ENCODE data around the gene SLC7A8. TPM values are rescaled to one million over a fixed set of nuclear protein-coding genes. Genes with fewer than 3 reads are reported as not detected.

Gene SLC7A8
- total and polyA plus RNA-seq, 2 donors (not counting 1 experiment from before 2014, with no cell fraction given): 0.25 to 1.1 TPM

DNA sequence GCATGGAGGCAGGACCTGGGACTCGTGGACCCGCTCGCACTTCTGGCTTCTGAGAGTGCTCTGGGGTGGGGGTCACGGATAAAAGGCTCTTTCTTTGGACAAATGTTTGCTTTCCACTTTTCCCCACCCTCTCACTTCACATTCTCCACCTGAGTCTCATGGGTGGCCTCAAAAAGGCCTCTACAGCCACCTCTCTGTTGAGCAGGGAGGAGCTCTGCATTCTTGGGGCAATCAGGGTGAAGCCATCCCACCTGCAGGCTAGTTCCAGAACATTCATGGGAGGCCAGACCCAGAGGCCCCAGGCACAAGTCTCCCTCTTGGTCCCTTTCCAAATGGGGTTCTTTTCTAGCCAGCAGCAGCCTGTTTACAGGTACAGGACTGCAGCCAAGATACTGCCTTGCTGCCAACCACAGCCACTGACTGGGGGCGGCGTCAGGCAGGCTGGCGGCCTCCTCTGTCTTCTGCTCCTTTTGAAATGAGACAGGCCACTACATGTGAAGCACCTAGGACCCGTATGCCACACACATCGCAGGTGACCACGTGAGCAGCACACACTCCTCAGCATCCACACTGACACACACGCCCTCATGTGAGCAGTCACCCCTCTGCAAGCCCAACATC lies 46.2 kb downstream of the SLC7A8 start:
- no peak for ATAC-seq (ENCODE audit: low read depth)
- WGBS (ENCODE audit: insufficient coverage): 86% methylated on average over 7 of the region's 11 CpGs
- Histone ChIP-seq H3K27me3 (replicated peaks in 1 of 4; ENCODE audit: control extremely low read depth in 1 of 4, control insufficient read depth in 3 of 4, insufficient read depth in 4 of 4, low read length in 3 of 4) (no peaks in the 10 kb centered on the region), H3K4me1 (ENCODE audit: control insufficient read depth in 2 of 2, insufficient read depth in 2 of 2, low read length in 2 of 2) (no peaks in the 10 kb centered on the region), H3K9ac (ENCODE audit: low read length) (no peak overlapping the region), H3K9me3 (ENCODE audit: control extremely low read depth in 1 of 3, control insufficient read depth in 2 of 3, insufficient read depth in 1 of 3, low read length in 2 of 3) (no peaks in the 10 kb centered on the region), H4K20me1 (ENCODE audit: control insufficient read depth, insufficient read depth, low read length, poor library complexity, severe bottlenecking) (no peaks in the 10 kb centered on the region), H3K4me2 (replicated peaks; ENCODE audit: low read depth, low read length, poor library complexity, severe bottlenecking) (no peak overlapping the region), H3K27ac (ENCODE audit: low read length in 2 of 2) (no peak overlapping the region), H2AFZ (ENCODE audit: insufficient read depth, low read depth, low read length, poor library complexity, severe bottlenecking) (no peak overlapping the region), H3K4me3 (ENCODE audit: control extremely low read depth in 1 of 5, extremely low read depth in 1 of 5, insufficient read depth in 1 of 5, low read depth in 2 of 5, low read length in 4 of 5) (no peak overlapping the region), H3K79me2 (ENCODE audit: control insufficient read depth, insufficient read depth, low read length) (no peaks in the 10 kb centered on the region), H3K36me3 (replicated peaks in 1 of 2; ENCODE audit: control extremely low read depth in 1 of 2, control insufficient read depth in 1 of 2, extremely low read depth in 1 of 2, insufficient read depth in 2 of 2, low read length in 1 of 2) (no peaks in the 10 kb centered on the region)
- H3K27me3 Mint-ChIP-seq: no peaks in the 10 kb centered on the region
- DNase-seq: no peak
- H3K27ac Mint-ChIP-seq: no peak overlapping the region
- ChIA-PET CTCF (interaction anchor here (0.8 kb wide), 1 partner anchor 47 kb away, joined by 3 read pairs; no protein-coding TSS in a partner anchor), POLR2A (no interaction called here)
- TF ChIP-seq EZH2 (IDR thresholded peaks at IDR 0.05; ENCODE audit: borderline replicate concordance, insufficient read depth, low read depth, low read length, poor library complexity, severe bottlenecking): no peak
- TF ChIP-seq, protein P1, sequence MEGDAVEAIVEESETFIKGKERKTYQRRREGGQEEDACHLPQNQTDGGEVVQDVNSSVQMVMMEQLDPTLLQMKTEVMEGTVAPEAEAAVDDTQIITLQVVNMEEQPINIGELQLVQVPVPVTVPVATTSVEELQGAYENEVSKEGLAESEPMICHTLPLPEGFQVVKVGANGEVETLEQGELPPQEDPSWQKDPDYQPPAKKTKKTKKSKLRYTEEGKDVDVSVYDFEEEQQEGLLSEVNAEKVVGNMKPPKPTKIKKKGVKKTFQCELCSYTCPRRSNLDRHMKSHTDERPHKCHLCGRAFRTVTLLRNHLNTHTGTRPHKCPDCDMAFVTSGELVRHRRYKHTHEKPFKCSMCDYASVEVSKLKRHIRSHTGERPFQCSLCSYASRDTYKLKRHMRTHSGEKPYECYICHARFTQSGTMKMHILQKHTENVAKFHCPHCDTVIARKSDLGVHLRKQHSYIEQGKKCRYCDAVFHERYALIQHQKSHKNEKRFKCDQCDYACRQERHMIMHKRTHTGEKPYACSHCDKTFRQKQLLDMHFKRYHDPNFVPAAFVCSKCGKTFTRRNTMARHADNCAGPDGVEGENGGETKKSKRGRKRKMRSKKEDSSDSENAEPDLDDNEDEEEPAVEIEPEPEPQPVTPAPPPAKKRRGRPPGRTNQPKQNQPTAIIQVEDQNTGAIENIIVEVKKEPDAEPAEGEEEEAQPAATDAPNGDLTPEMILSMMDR (IDR thresholded peaks at IDR 0.05): no peak
- no peak overlapping the region for H3K4me3 Mint-ChIP-seq
- no peaks in the 10 kb centered on the region for H3K9me3 Mint-ChIP-seq (ENCODE audit: insufficient read depth)
- intact Hi-C loops (cut with micrococcal nuclease): no loop called here
- no peaks in the 10 kb centered on the region for H3K4me1 Mint-ChIP-seq

DNA sequence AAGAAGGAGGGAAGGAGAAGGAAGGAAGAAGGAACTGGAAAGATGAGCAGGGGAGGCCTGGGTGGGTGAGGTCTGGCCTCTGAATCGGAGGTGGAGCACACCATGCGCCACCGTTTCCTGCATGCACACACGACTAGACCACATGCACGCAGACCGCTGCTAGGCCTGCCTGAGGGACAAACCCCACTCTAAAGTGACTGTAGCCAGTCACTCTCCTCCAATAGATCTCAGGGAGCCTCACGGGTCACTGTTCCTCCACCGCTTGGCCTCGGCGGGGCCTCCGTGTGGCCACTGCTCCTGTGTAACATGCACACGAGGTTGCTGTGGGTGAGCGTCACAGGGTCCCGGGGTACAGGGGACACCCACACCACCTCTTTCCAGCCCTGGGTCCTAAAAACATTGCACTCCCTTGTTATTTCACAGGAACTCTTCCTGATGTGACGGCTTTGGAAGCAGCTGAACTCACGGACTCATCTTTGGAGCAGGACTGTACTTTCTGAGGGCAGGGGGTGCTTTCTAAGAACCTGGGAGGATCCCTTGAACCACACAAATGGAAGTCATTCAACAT lies 46.8 kb downstream of the SLC7A8 start:
- Histone ChIP-seq H2AFZ (ENCODE audit: insufficient read depth, low read depth, low read length, poor library complexity, severe bottlenecking) (no peak overlapping the region), H3K27me3 (replicated peaks in 1 of 4; ENCODE audit: control extremely low read depth in 1 of 4, control insufficient read depth in 3 of 4, insufficient read depth in 4 of 4, low read length in 3 of 4) (no peaks in the 10 kb centered on the region), H3K9ac (ENCODE audit: low read length) (no peak overlapping the region), H3K36me3 (replicated peaks in 1 of 2; ENCODE audit: control extremely low read depth in 1 of 2, control insufficient read depth in 1 of 2, extremely low read depth in 1 of 2, insufficient read depth in 2 of 2, low read length in 1 of 2) (no peaks in the 10 kb centered on the region), H3K4me2 (replicated peaks; ENCODE audit: low read depth, low read length, poor library complexity, severe bottlenecking) (no peak overlapping the region), H3K9me3 (ENCODE audit: control extremely low read depth in 1 of 3, control insufficient read depth in 2 of 3, insufficient read depth in 1 of 3, low read length in 2 of 3) (no peaks in the 10 kb centered on the region), H4K20me1 (ENCODE audit: control insufficient read depth, insufficient read depth, low read length, poor library complexity, severe bottlenecking) (no peaks in the 10 kb centered on the region), H3K79me2 (ENCODE audit: control insufficient read depth, insufficient read depth, low read length) (no peaks in the 10 kb centered on the region), H3K4me1 (ENCODE audit: control insufficient read depth in 2 of 2, insufficient read depth in 2 of 2, low read length in 2 of 2) (no peaks in the 10 kb centered on the region), H3K27ac (ENCODE audit: low read length in 2 of 2) (no peak overlapping the region), H3K4me3 (ENCODE audit: control extremely low read depth in 1 of 5, extremely low read depth in 1 of 5, insufficient read depth in 1 of 5, low read depth in 2 of 5, low read length in 4 of 5) (no peak overlapping the region)
- POLR2A ChIA-PET: no interaction called here
- H3K9me3 Mint-ChIP-seq (ENCODE audit: insufficient read depth): no peaks in the 10 kb centered on the region
- 94% methylated on average over 15 of the region's 16 CpGs for WGBS (ENCODE audit: insufficient coverage)
- TF ChIP-seq, protein P1 (IDR thresholded peaks at IDR 0.05): no peak
- TF ChIP-seq EZH2 (IDR thresholded peaks at IDR 0.05; ENCODE audit: borderline replicate concordance, insufficient read depth, low read depth, low read length, poor library complexity, severe bottlenecking): no peak
- no peaks in the 10 kb centered on the region for H3K4me1 Mint-ChIP-seq
- H3K27me3 Mint-ChIP-seq: no peaks in the 10 kb centered on the region
- intact Hi-C loops (cut with micrococcal nuclease): no loop called here
- CTCF ChIA-PET: interaction anchor here (1.3 kb wide), 1 partner anchor 16 kb away, joined by 4 read pairs; no protein-coding TSS in a partner anchor
- no peak overlapping the region for H3K4me3 Mint-ChIP-seq
- H3K27ac Mint-ChIP-seq: no peak overlapping the region
- ATAC-seq (ENCODE audit: low read depth) (no peak), DNase-seq (no peak)

Data from B cell (primary cell).